ENCODE data around the gene VSIG8.

Gene VSIG8

GRCh38 chr1:159880430-159880829 lies 18.0 kb upstream of the VSIG8 start:
- no peak overlapping the region for H3K27ac ChIP-seq
- H3K4me3 ChIP-seq: no peak overlapping the region
- H3K9me3 ChIP-seq (ENCODE audit: low read depth, low read length): no peaks in the 10 kb centered on the region
- no peak overlapping the region for H3K9ac ChIP-seq (ENCODE audit: insufficient read length)
- no peak for TF ChIP-seq EZH2 (IDR thresholded peaks at IDR 0.05)
- no peak for TF ChIP-seq FOXP2 (optimal IDR thresholded peaks at IDR 0.05; ENCODE audit: control extremely low read depth, extremely low read length, insufficient read depth)
- TF ChIP-seq POLR2AphosphoS5 (IDR thresholded peaks at IDR 0.05; ENCODE audit: borderline replicate concordance, low read depth, low read length): no peak
- DNase-seq (ENCODE audit: low read depth, low spot score): no peak
- no peaks in the 10 kb centered on the region for H3K36me3 ChIP-seq (ENCODE audit: insufficient read depth, low read length)

GRCh38 chr1:159879977-159880376 lies 17.5 kb upstream of the VSIG8 start:
- DNase-seq (ENCODE audit: low read depth, low spot score): no peak
- no peak overlapping the region for H3K4me3 ChIP-seq
- no peak overlapping the region for H3K27ac ChIP-seq
- no peaks in the 10 kb centered on the region for H3K36me3 ChIP-seq (ENCODE audit: insufficient read depth, low read length)
- TF ChIP-seq EZH2 (IDR thresholded peaks at IDR 0.05) (no peak), POLR2AphosphoS5 (IDR thresholded peaks at IDR 0.05; ENCODE audit: borderline replicate concordance, low read depth, low read length) (no peak), FOXP2 (optimal IDR thresholded peaks at IDR 0.05; ENCODE audit: control extremely low read depth, extremely low read length, insufficient read depth) (no peak)
- no peaks in the 10 kb centered on the region for H3K9me3 ChIP-seq (ENCODE audit: low read depth, low read length)
- H3K9ac ChIP-seq (ENCODE audit: insufficient read length): no peak overlapping the region

- H3K9me3 ChIP-seq (ENCODE audit: low read depth, low read length): no peaks in the 10 kb centered on the region
- TF ChIP-seq EZH2 (IDR thresholded peaks at IDR 0.05): no peak
- TF ChIP-seq FOXP2 (optimal IDR thresholded peaks at IDR 0.05; ENCODE audit: control extremely low read depth, extremely low read length, insufficient read depth): no peak
- no peak for TF ChIP-seq POLR2AphosphoS5 (IDR thresholded peaks at IDR 0.05; ENCODE audit: borderline replicate concordance, low read depth, low read length)
- H3K4me3 ChIP-seq: no peak overlapping the region
- no peak for DNase-seq (ENCODE audit: low read depth, low spot score)
- H3K9ac ChIP-seq (ENCODE audit: insufficient read length): no peak overlapping the region
- no peaks in the 10 kb centered on the region for H3K36me3 ChIP-seq (ENCODE audit: insufficient read depth, low read length)
- H3K27ac ChIP-seq: no peak overlapping the region
Measured at GRCh38 chr1:159879136-159879535, 16.7 kb upstream of the VSIG8 start.

GRCh38 chr1:159877695-159878444 lies 15.4 kb upstream of the VSIG8 start:
- TF ChIP-seq FOXP2 (optimal IDR thresholded peaks at IDR 0.05; ENCODE audit: control extremely low read depth, extremely low read length, insufficient read depth): no peak
- no peak for TF ChIP-seq EZH2 (IDR thresholded peaks at IDR 0.05)
- TF ChIP-seq POLR2AphosphoS5 (IDR thresholded peaks at IDR 0.05; ENCODE audit: borderline replicate concordance, low read depth, low read length): no peak
- Histone ChIP-seq H3K9me3 (ENCODE audit: low read depth, low read length) (no peaks in the 10 kb centered on the region), H3K27ac (no peak overlapping the region), H3K4me3 (no peak overlapping the region), H3K36me3 (ENCODE audit: insufficient read depth, low read length) (no peaks in the 10 kb centered on the region), H3K9ac (ENCODE audit: insufficient read length) (no peak overlapping the region)
- no peak for DNase-seq (ENCODE audit: low read depth, low spot score)

GRCh38 chr1:159873530-159874143 lies 11.2 kb upstream of the VSIG8 start:
- no peaks in the 10 kb centered on the region for H3K9me3 ChIP-seq (ENCODE audit: low read depth, low read length)
- no peak for TF ChIP-seq POLR2AphosphoS5 (IDR thresholded peaks at IDR 0.05; ENCODE audit: borderline replicate concordance, low read depth, low read length)
- TF ChIP-seq EZH2 (IDR thresholded peaks at IDR 0.05): no peak
- no peak for TF ChIP-seq FOXP2 (optimal IDR thresholded peaks at IDR 0.05; ENCODE audit: control extremely low read depth, extremely low read length, insufficient read depth)
- H3K36me3 ChIP-seq (ENCODE audit: insufficient read depth, low read length): no peaks in the 10 kb centered on the region
- H3K9ac ChIP-seq (ENCODE audit: insufficient read length): no peak overlapping the region
- DNase-seq (ENCODE audit: low read depth, low spot score): peak; percentile 22
- H3K27ac ChIP-seq: peak overlapping the region; percentile 60
- H3K4me3 ChIP-seq: no peak overlapping the region

- Histone ChIP-seq H3K4me3 (no peak overlapping the region), H3K27ac (peak overlapping the region; percentile 42; the same call in 1 of the 2 replicates), H3K9ac (ENCODE audit: insufficient read length) (no peak overlapping the region), H3K36me3 (ENCODE audit: insufficient read depth, low read length) (no peaks in the 10 kb centered on the region), H3K9me3 (ENCODE audit: low read depth, low read length) (no peaks in the 10 kb centered on the region)
- DNase-seq (ENCODE audit: low read depth, low spot score): no peak
- TF ChIP-seq FOXP2 (optimal IDR thresholded peaks at IDR 0.05; ENCODE audit: control extremely low read depth, extremely low read length, insufficient read depth) (no peak), EZH2 (IDR thresholded peaks at IDR 0.05) (no peak), POLR2AphosphoS5 (IDR thresholded peaks at IDR 0.05; ENCODE audit: borderline replicate concordance, low read depth, low read length) (no peak)
Measured at GRCh38 chr1:159872891-159873290, 10.4 kb upstream of the VSIG8 start.

GRCh38 chr1:159870704-159871103 lies 8.2 kb upstream of the VSIG8 start:
- TF ChIP-seq POLR2AphosphoS5 (IDR thresholded peaks at IDR 0.05; ENCODE audit: borderline replicate concordance, low read depth, low read length) (no peak), FOXP2 (optimal IDR thresholded peaks at IDR 0.05; ENCODE audit: control extremely low read depth, extremely low read length, insufficient read depth) (no peak), EZH2 (IDR thresholded peaks at IDR 0.05) (no peak)
- DNase-seq (ENCODE audit: low read depth, low spot score): no peak

GRCh38 chr1:159869607-159870006 lies 7.2 kb upstream of the VSIG8 start:
- H3K36me3 ChIP-seq (ENCODE audit: insufficient read depth, low read length): no peaks in the 10 kb centered on the region
- no peak overlapping the region for H3K27ac ChIP-seq
- no peak overlapping the region for H3K9ac ChIP-seq (ENCODE audit: insufficient read length)
- no peak for DNase-seq (ENCODE audit: low read depth, low spot score)
- TF ChIP-seq FOXP2 (optimal IDR thresholded peaks at IDR 0.05; ENCODE audit: control extremely low read depth, extremely low read length, insufficient read depth): no peak
- TF ChIP-seq POLR2AphosphoS5 (IDR thresholded peaks at IDR 0.05; ENCODE audit: borderline replicate concordance, low read depth, low read length): no peak
- no peak for TF ChIP-seq EZH2 (IDR thresholded peaks at IDR 0.05)
- H3K4me3 ChIP-seq: no peak overlapping the region
- no peaks in the 10 kb centered on the region for H3K9me3 ChIP-seq (ENCODE audit: low read depth, low read length)

More at GRCh38 chr1:159870704-159871103, 8.2 kb upstream of the VSIG8 start:
- no peak overlapping the region for H3K9ac ChIP-seq (ENCODE audit: insufficient read length)
- no peaks in the 10 kb centered on the region for H3K9me3 ChIP-seq (ENCODE audit: low read depth, low read length)
- no peak overlapping the region for H3K4me3 ChIP-seq
- H3K36me3 ChIP-seq (ENCODE audit: insufficient read depth, low read length): no peaks in the 10 kb centered on the region
- H3K27ac ChIP-seq: no peak overlapping the region

Measured in SK-N-MC (cell line).